GM18508 (cell line): Measurements from ENCODE around the gene TMEM123.

Experiments used
- ATAC-seq: cut with Tn5 transposase; IDR thresholded peaks from one replicate; pipeline ENCODE4 v1.9.1; 2021; ENCODE audit warnings: moderate number of reproducible peaks; ENCODE audit not compliant: insufficient read depth, unreplicated experiment

Gene TMEM123

DNA sequence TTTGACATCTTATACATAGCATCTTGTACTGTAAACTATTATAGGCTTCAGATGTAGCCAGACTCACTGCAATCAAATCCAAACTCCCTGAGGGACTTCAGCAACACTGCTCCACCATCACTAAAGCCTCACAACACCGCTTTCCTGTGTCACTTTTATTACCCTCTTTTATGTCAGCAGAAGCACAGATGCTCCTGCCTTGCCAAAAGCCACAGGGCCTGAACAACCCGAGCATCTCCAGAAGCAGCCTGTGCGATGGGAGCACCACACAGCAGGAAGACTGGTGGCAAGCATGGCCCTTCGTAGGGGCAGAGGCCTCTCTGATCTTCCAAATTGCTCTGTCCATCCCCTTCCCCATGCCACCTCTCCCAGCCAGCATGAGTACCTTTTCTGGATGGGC, 22.9 kb downstream of the TMEM123 start:
- ATAC-seq, result no peak

DNA sequence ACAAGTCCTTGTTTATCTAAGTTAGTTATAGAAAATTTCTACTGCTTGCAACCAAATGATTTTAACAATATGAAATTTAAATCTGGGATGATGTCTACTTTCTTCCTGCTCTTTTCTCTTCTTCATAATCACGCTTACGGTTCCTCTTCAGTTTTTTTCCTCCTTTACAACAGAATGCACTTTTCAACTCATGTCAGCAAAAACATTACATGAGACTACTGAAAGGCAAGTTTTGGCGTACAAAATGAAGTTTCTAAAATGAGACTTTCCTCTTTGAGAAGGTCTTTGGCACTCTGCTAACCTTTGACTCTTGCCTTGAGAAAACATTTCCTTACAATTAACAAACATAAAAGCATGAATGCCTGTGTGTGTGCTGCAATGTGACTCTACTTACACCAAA, 23.3 kb downstream of the TMEM123 start:
- no peak for ATAC-seq

DNA sequence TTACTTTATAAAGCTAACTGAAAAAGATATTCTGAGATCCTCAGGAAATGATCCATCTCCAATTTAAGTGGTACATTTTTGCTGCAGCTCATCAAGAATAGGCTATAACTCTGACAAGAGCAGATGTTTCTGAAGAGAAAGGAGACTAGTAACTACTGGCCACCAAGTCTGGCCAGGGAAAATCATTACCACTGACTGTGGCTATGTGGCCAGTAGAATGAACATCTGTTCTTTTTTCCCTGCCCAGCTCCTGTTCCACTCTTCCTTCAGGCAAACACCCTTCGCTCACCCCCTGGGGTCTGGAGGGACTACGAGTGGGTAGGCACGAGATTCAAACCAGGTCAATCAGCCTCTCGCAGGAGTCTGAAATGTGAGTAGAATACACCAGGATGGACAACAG, 23.9 kb downstream of the TMEM123 start:
- ATAC-seq, result no peak

GRCh38 chr11:102427068-102427467, 25.5 kb downstream of the TMEM123 start:
- no peak for ATAC-seq

GRCh38 chr11:102426570-102426969, 26.0 kb downstream of the TMEM123 start:
- ATAC-seq, result no peak

- ATAC-seq, result no peak
These were observed 26.6 kb downstream of the TMEM123 start for GRCh38 chr11:102426000-102426399.

- no peak for ATAC-seq
These were observed 28.6 kb downstream of the TMEM123 start for GRCh38 chr11:102423936-102424335.

DNA sequence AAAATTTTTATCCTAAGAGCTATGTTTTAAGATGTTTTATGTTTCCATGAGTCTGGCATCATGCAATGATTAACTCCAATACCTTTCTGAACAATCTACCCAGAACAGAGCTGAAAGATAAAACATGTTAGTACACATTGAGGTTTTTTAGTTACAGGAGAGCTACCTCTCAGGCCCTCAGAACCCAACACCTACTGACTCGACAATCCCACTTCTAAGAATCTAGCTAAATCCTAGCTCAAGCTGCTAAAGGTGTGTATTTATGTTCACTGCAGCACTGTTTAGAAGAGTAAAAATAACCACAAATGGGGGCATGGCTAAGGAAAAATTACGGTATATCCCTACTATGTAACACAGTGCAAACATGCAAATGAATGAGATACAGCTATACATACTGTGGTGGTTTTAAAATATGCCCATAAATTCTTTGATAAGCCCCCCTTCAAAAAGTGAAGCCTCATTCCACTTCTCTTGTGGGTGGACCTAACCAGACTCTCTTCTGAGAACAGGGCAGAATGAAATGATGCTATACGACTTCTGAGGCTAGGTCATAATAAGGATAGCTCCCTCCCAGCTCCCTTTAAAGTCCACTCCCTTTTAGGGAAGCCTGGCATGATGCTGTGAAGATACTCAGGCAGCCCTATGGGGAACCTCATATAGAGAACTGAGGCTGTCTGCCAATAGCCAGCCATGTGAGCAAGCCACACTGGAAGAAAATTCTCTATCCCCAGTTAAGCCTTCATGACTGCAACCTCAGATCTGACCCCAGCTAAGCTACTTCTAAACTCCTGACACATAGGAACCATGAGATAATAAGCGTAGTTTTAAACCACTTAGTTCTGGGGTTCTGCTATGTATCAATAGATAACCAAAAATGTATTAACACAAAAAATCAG, 29.5 kb downstream of the TMEM123 start:
- no peak for ATAC-seq

DNA sequence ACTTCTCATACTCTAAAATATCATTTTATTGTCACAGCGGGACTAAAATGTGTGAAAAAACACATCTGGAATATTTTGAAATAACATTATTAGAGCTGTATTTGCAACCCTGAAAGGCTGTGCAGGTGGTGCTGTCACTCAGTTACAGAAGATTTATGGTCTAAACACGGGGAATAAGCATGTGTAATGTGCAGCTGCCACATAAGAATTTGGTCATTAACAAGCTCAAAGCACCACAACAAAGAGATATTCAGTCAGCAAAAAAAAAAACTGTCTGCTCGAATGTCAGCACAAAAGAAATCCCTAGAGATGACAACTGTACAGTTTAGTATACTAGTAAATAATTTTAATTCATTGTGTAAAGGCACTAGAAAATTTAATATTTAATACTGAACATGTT, 31.3 kb downstream of the TMEM123 start:
- ATAC-seq, result no peak

- ATAC-seq, result peak; percentile 94
These were observed 32.0 kb downstream of the TMEM123 start for GRCh38 chr11:102420547-102420946.

- ATAC-seq, result no peak
These were observed 33.4 kb downstream of the TMEM123 start for GRCh38 chr11:102419181-102419580.

DNA sequence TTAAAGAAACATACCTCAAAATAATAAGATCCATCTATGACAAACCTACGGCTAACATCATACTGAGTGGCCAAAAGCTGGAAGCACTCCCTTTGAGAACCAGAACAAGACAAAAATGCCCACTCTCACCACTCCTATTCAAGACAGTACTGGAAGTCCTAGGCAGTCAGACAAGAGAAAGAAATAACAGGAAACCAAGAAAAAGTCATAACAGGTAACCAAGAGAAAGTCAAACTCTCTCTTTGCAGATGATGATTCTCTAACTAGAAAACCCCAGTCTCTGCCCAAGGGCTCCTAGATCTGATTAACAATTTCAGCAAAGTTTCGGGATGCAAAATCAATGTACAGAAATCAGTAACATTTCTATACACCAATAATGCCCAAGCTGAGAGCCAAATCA, 35.6 kb downstream of the TMEM123 start:
- ATAC-seq, result no peak

DNA sequence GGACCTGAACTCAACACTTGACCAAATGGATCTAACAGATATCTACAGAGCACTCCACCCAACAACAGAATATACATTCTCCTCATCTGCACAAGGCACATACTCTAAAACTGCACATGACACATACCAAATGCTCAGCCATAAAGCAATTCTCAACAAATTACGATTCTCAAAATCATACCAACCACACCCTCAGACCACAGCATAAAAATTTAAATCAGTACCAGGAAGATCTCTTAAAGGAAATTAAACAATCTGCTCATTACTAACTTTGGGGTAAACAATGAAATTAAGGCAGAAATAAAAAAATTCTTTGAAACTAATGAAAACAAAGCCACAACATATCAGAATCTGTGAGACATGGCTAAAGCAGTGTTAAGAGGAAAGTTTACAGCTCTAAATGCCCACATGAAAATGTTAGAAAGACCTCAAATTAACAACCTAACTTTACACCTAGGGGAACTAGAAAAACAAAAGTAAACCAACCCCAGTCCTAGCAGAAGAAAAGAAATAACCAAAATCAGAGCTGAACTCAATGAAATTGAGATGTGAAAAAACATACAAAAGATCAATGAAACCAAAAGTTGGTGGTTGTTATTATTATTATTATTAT, 37.2 kb downstream of the TMEM123 start:
- ATAC-seq, result no peak

- no peak for ATAC-seq
These were observed 38.0 kb downstream of the TMEM123 start for GRCh38 chr11:102414559-102414958.

- no peak for ATAC-seq
These were observed 39.1 kb downstream of the TMEM123 start for GRCh38 chr11:102413497-102413896.

- ATAC-seq, result no peak
These were observed 41.4 kb downstream of the TMEM123 start for GRCh38 chr11:102411142-102411541.

GRCh38 chr11:102410382-102410784, 42.2 kb downstream of the TMEM123 start:
- ATAC-seq, result no peak

- ATAC-seq, result no peak
These were observed 44.2 kb downstream of the TMEM123 start for GRCh38 chr11:102408339-102408738.

DNA sequence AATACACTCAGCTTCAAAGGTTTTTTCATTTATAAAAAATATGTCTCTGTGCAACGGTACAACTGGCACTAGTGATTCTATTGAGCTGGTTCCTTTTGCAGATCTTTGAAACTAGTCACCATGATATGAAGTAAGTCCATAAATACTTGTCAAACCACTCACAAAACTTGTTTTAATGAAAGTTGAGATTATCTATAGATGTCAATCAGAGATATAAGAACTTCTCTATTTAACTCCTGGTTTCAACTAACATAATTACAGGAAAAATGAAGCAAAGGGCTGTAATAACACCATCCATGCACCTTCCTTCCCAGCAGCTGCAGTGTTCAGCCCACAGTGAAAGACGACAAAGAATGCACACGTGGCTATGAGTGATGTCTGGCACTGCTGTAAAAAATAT, 44.7 kb downstream of the TMEM123 start:
- ATAC-seq, result no peak

- ATAC-seq, result no peak
These were observed 46.5 kb downstream of the TMEM123 start for GRCh38 chr11:102406099-102406498.

DNA sequence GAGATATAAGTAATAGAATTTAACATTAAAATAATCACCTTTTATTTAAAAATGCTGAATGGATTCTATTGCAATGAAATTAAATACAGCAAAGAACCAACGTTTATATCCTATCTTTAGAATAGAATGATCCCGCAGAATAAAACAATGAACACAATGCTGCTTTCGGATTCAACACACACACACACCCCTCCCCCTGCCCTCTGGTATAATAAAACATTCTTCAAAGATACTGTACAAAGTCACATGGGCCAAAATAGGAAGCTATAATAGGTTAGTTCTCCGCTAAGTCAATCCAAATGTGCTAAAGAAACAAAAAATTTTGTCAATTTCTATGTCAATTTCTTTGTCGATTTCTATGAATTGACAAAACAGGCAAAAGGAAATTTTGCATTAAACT, 47.1 kb downstream of the TMEM123 start:
- ATAC-seq, result no peak

DNA sequence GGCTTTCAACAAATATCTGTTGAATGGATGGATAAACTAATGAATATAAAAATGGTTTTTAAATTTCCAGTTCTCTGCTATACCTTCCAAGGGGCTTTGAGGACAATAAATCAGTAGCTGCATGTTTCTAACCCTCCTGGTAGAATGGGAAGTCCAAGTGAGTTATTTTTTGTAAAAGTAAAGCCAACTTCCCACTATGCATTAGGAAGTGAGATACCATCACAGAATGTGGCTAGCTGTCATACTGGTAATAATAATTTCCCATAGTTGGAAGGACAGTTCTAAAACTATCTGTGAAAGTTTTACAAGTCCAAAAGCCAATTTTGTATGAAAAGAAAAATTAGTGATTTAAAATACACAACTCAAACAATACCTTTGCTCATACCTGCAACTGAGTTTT, 50.0 kb downstream of the TMEM123 start:
- ATAC-seq, result no peak
